ENCODE measurements around the gene PAAF1. TPM values are rescaled to one million over a fixed set of nuclear protein-coding genes. Genes with fewer than 3 reads are reported as not detected.
A peak's percentile ranks its signal among the peaks of the same experiment; 100 is the strongest.
"Not testable (repeated sequence)": the region's sequence is repeated elsewhere in the genome, so short reads cannot be mapped to it uniquely, and the experiment has no call there.

Gene PAAF1
- total and polyA plus RNA-seq, 2 donors (not counting 1 experiment from before 2014, with no cell fraction given), result 9.2 to 17.5 TPM

DNA sequence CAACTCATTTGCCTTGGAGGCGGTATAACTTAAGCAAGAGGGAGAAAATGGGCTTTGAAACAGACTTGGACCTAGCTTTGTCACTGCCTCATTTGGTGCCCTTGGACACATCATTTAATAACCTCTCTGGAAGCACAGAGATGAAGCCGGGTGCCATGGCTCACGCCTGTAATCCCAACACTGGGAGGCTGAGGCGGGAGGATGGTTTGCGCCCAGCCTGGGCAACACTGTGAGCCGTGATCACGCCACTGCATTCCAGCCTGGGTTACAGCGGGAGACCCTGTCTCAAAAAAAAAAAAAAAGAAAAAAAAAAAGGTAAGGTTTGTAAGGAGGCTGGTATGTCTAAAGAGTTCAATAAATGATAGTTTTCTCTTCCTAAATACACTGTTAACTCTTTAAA lies 959 bp upstream of the PAAF1 start:
- Histone ChIP-seq H3K4me1 (ENCODE audit: control insufficient read depth, extremely low read depth, insufficient read depth, low read length) (peaks cover 6% of the 10 kb centered on the region), H3K9me3 (ENCODE audit: control insufficient read depth, insufficient read depth, low read depth, low read length) (no peaks in the 10 kb centered on the region), H4K20me1 (ENCODE audit: control insufficient read depth, extremely low read depth, insufficient read depth, low read length) (no peaks in the 10 kb centered on the region), H3K27ac (ENCODE audit: insufficient read depth, low read length) (peak overlapping the region; percentile 86), H3K27me3 (ENCODE audit: control insufficient read depth, insufficient read depth, low read length) (no peaks in the 10 kb centered on the region), H3K4me3 (replicated peaks in 1 of 4; ENCODE audit: control extremely low read depth in 1 of 4, insufficient read depth in 1 of 4, low read depth in 3 of 4, low read length in 4 of 4) (peak overlapping the region; percentile 47 to 99 (median 83)), H2AFZ (ENCODE audit: low read length) (no peak overlapping the region), H3K4me2 (ENCODE audit: extremely low read depth, insufficient read depth, low read length) (peak overlapping the region; percentile 90), H3K36me3 (ENCODE audit: control insufficient read depth, insufficient read depth, low read length) (peaks cover 12% of the 10 kb centered on the region), H3K79me2 (ENCODE audit: control insufficient read depth, insufficient read depth, low read length) (peaks cover 30% of the 10 kb centered on the region), H3K9ac (ENCODE audit: insufficient read depth, low read length) (peak overlapping the region; percentile 74)
- TF ChIP-seq EZH2 (IDR thresholded peaks at IDR 0.05; ENCODE audit: low read length, missing control alignments), result no peak
- TF ChIP-seq, protein P1, sequence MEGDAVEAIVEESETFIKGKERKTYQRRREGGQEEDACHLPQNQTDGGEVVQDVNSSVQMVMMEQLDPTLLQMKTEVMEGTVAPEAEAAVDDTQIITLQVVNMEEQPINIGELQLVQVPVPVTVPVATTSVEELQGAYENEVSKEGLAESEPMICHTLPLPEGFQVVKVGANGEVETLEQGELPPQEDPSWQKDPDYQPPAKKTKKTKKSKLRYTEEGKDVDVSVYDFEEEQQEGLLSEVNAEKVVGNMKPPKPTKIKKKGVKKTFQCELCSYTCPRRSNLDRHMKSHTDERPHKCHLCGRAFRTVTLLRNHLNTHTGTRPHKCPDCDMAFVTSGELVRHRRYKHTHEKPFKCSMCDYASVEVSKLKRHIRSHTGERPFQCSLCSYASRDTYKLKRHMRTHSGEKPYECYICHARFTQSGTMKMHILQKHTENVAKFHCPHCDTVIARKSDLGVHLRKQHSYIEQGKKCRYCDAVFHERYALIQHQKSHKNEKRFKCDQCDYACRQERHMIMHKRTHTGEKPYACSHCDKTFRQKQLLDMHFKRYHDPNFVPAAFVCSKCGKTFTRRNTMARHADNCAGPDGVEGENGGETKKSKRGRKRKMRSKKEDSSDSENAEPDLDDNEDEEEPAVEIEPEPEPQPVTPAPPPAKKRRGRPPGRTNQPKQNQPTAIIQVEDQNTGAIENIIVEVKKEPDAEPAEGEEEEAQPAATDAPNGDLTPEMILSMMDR (conservative IDR thresholded peaks at IDR 0.05 in 1 of 2, IDR thresholded peaks at IDR 0.05 in 1 of 2; ENCODE audit: low read depth in 1 of 2, low read length in 2 of 2), result no peak
- no peak for DNase-seq (ENCODE audit: low read depth in 2 of 2)

DNA sequence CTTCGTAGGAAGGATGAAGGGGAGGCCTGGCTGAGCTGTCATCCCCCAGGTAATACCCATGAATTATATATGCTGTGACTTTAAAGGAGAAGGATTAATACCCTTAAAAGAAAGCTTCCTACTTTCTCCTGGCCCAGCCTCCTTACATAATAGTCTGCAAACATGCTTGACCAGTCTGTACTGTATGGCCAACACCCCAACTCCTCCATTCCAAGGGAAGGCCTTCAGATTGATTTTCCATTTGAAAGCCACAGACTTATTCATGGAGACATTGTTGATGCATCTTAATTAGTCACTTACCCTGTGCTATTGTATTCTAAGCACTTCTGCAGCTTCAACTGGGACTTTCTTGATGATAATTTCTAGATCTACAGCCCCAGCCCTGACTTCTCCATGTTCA lies 2.0 kb downstream of the PAAF1 start:
- no peak overlapping the region for H3K9ac ChIP-seq (ENCODE audit: insufficient read depth, low read length)
- peaks cover 6% of the 10 kb centered on the region for H3K4me1 ChIP-seq (ENCODE audit: control insufficient read depth, extremely low read depth, insufficient read depth, low read length)
- H3K27me3 ChIP-seq (ENCODE audit: control insufficient read depth, insufficient read depth, low read length), result no peaks in the 10 kb centered on the region
- no peak for DNase-seq (ENCODE audit: low read depth in 2 of 2)
- no peak overlapping the region for H3K4me2 ChIP-seq (ENCODE audit: extremely low read depth, insufficient read depth, low read length)
- H3K4me3 ChIP-seq (replicated peaks in 1 of 4; ENCODE audit: control extremely low read depth in 1 of 4, insufficient read depth in 1 of 4, low read depth in 3 of 4, low read length in 4 of 4), result no peak overlapping the region
- TF ChIP-seq EZH2 (IDR thresholded peaks at IDR 0.05; ENCODE audit: low read length, missing control alignments), result no peak
- TF ChIP-seq, protein P1 (conservative IDR thresholded peaks at IDR 0.05 in 1 of 2, IDR thresholded peaks at IDR 0.05 in 1 of 2; ENCODE audit: low read depth in 1 of 2, low read length in 2 of 2), result no peak
- H4K20me1 ChIP-seq (ENCODE audit: control insufficient read depth, extremely low read depth, insufficient read depth, low read length), result no peaks in the 10 kb centered on the region
- H3K9me3 ChIP-seq (ENCODE audit: control insufficient read depth, insufficient read depth, low read depth, low read length), result no peaks in the 10 kb centered on the region
- no peak overlapping the region for H2AFZ ChIP-seq (ENCODE audit: low read length)
- H3K27ac ChIP-seq (ENCODE audit: insufficient read depth, low read length), result no peak overlapping the region
- H3K36me3 ChIP-seq (ENCODE audit: control insufficient read depth, insufficient read depth, low read length), result peaks cover 3% of the 10 kb centered on the region
- peaks cover 28% of the 10 kb centered on the region for H3K79me2 ChIP-seq (ENCODE audit: control insufficient read depth, insufficient read depth, low read length)

DNA sequence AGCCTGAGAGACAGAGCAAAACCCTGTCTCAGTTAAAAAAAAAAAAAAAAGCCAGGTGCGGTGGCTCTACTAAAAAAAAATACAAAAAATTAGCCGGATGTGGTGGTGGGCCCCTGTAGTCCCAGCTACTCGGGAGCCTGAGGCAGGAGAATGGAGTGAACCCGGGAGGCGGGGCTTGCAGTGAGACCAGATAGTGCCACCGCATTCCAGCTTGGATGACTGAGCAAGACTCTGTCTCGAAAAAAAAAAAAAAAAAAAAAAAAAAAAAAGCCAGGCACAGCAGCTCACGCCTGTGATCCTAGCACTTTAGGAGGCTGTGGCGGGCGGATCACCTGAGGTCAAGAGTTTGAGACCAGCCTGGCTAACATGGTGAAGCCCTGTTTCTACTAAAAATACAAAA lies 3.6 kb downstream of the PAAF1 start:
- H3K27ac ChIP-seq (ENCODE audit: insufficient read depth, low read length); H3K4me1 ChIP-seq (ENCODE audit: control insufficient read depth, extremely low read depth, insufficient read depth, low read length); H2AFZ ChIP-seq (ENCODE audit: low read length); H4K20me1 ChIP-seq (ENCODE audit: control insufficient read depth, extremely low read depth, insufficient read depth, low read length); H3K36me3 ChIP-seq (ENCODE audit: control insufficient read depth, insufficient read depth, low read length); DNase-seq (ENCODE audit: low read depth in 2 of 2); H3K27me3 ChIP-seq (ENCODE audit: control insufficient read depth, insufficient read depth, low read length); H3K4me2 ChIP-seq (ENCODE audit: extremely low read depth, insufficient read depth, low read length); H3K9me3 ChIP-seq (ENCODE audit: control insufficient read depth, insufficient read depth, low read depth, low read length); H3K4me3 ChIP-seq (replicated peaks in 1 of 4; ENCODE audit: control extremely low read depth in 1 of 4, insufficient read depth in 1 of 4, low read depth in 3 of 4, low read length in 4 of 4); H3K9ac ChIP-seq (ENCODE audit: insufficient read depth, low read length): not testable (repeated sequence)
- peaks cover 15% of the 10 kb centered on the region for H3K79me2 ChIP-seq (ENCODE audit: control insufficient read depth, insufficient read depth, low read length)
